Right lobe of liver (tissue), 6 donors: Measurements from ENCODE around the gene TRIP4. TPM values are rescaled to one million over a fixed set of nuclear protein-coding genes. Genes with fewer than 3 reads are reported as not detected.
"Not testable (repeated sequence)": the region's sequence is repeated elsewhere in the genome, so short reads cannot be mapped to it uniquely, and the experiment has no call there.

ENCODE experiments used
- ATAC-seq, 4 donors: fragments of 200-7000 bp; cut with Tn5 transposase; one replicate each; pipeline ENCODE4 v1.9.1; 2020; ENCODE audit warnings: mild to moderate bottlenecking in 4 of 4, moderate library complexity in 4 of 4
- DNase-seq, 3 donors: peaks; one replicate each; pipeline ENCODE4 v3.0.0-alpha.2; 2020
- H3K27ac ChIP-seq, 3 donors: fragments of 200-600 bp; one replicate each; pipeline ENCODE4 v1.8.0; 2022
- H3K27me3 ChIP-seq, 2 donors: fragments of 200-600 bp; one replicate each; pipeline ENCODE4 v1.8.0; 2022
- H3K36me3 ChIP-seq, 4 donors: fragments of 200-600 bp; sonication (generic) in 1 of 4; one replicate each; pipeline versions ENCODE4 v1.5.1 to v1.8.0; 2017 to 2022; ENCODE audit warnings: control low read depth in 1 of 4
- H3K4me1 ChIP-seq, 4 donors: fragments of 200-600 bp; sonication (generic) in 1 of 4; one replicate each; pipeline versions ENCODE4 v1.5.1 to v1.8.0; 2017 to 2022; ENCODE audit warnings: control low read depth in 1 of 4
- H3K4me3 ChIP-seq, 3 donors: fragments of 200-600 bp; one replicate each; pipeline ENCODE4 v1.8.0; 2022
- H3K9me3 ChIP-seq, 4 donors: fragments of 200-600 bp; sonication (generic) in 1 of 4; one replicate each; pipeline versions ENCODE4 v1.5.1 to v1.8.0; 2017 to 2022; ENCODE audit warnings: control low read depth in 1 of 4
- CTCF ChIP-seq, 4 donors: fragments of 200-600 bp in 3 of 4; fragments of 450-650 bp in 1 of 4; IDR thresholded peaks; one replicate each; pipeline versions ENCODE4 v1.5.1 to v1.8.0; 2016 to 2022; ENCODE audit warnings: antibody characterized with exemption in 4 of 4, mild to moderate bottlenecking in 2 of 4
- POLR2A ChIP-seq: fragments of 450-650 bp; IDR thresholded peaks from one replicate; pipeline ENCODE4 v1.6.1; 2017; ENCODE audit warnings: antibody characterized with exemption, mild to moderate bottlenecking
- WGBS: methylation state at CpG from one replicate; pipeline ENCODE4 v1.1.6; 2018; ENCODE audit warnings: low coverage, low lambda C conversion rate; ENCODE audit not compliant: insufficient coverage; ENCODE audit errors: missing lambda C conversion rate; 5-methylcytosine and 5-hydroxymethylcytosine counted together
- intact Hi-C, 2 donors: fragments of 100-400 bp; cut with DNase I; formaldehyde crosslinking; loops; one replicate each; pipeline versions ENCODE4 v1.11.2 to v1.14.1; 2022
- total RNA-seq, 6 experiments: library from RNA; depleted of rRNA in 2 of 6; stranded (reverse); fragments of >200 nt in 2 of 6; fragmentation: NEBNext Ultra II Directional in 3 of 6; extraction: Animal tissue kit (Norgen Biotek cat#: 25700) in 3 of 6; gene quantifications; one replicate each; pipeline versions ENCODE4 v1.1.0 to v1.2.4, GENCODE V29; 2016 to 2023
- donor health status: DM: no; HTN: yes; CAD: no.
- donor health status: DM: no; HTN: no; CAD: no.
- donor health status: DM: no; HTN: no; CAD: no.
- donor health status: DM: no; HTN: yes; CAD: no.
- donor health status: DM: no; HTN: yes; CAD: no.

The TRIP4 gene
- total RNA-seq, 6 experiments from 2014 or later = 4.2 to 12.5 (median 9.5) TPM

GRCh38 chr15:64490598-64491259 is 103.1 kb downstream of the TRIP4 start:
- no peaks in the 10 kb centered on the region for H3K4me1 ChIP-seq
- H3K27ac ChIP-seq = no peak overlapping the region
- TF ChIP-seq POLR2A (no peak), CTCF (IDR thresholded peaks at IDR 0.05) (no peak)
- no peak overlapping the region for H3K4me3 ChIP-seq
- no peaks in the 10 kb centered on the region for H3K27me3 ChIP-seq
- no peak for ATAC-seq
- H3K36me3 ChIP-seq = no peaks in the 10 kb centered on the region
- no peaks in the 10 kb centered on the region for H3K9me3 ChIP-seq
- no peak for DNase-seq
- intact Hi-C loops = no loop called here

- no peaks in the 10 kb centered on the region for H3K27me3 ChIP-seq
- no peaks in the 10 kb centered on the region for H3K36me3 ChIP-seq
- no peak for ATAC-seq
- H3K4me1 ChIP-seq = no peaks in the 10 kb centered on the region
- WGBS = 76% methylated on average over 2 of the region's 2 CpGs
- no peak overlapping the region for H3K4me3 ChIP-seq
- no peaks in the 10 kb centered on the region for H3K9me3 ChIP-seq
- H3K27ac ChIP-seq = no peak overlapping the region
- intact Hi-C loops = no loop called here
- TF ChIP-seq POLR2A (no peak), CTCF (IDR thresholded peaks at IDR 0.05) (no peak)
- no peak for DNase-seq
These were observed 106.0 kb downstream of the TRIP4 start for GRCh38 chr15:64493641-64494040.

- intact Hi-C loops, ATAC-seq, H3K4me3 ChIP-seq, H3K27me3 ChIP-seq, H3K9me3 ChIP-seq, H3K27ac ChIP-seq, DNase-seq, H3K4me1 ChIP-seq: not testable (repeated sequence)
- WGBS = 69% methylated on average over 2 of the region's 2 CpGs
- peaks cover 0 to 11% (median 2%) of the 10 kb centered on the region in 4 donors for H3K36me3 ChIP-seq
These were observed 108.3 kb downstream of the TRIP4 start for GRCh38 chr15:64495968-64496367.

GRCh38 chr15:64500695-64501395 is 113.2 kb downstream of the TRIP4 start:
- TF ChIP-seq POLR2A (no peak), CTCF (IDR thresholded peaks at IDR 0.05) (no peak)
- intact Hi-C loops = no loop called here
- DNase-seq (no peak), ATAC-seq (no peak)
- Histone ChIP-seq H3K9me3 (no peaks in the 10 kb centered on the region), H3K4me3 (no peak overlapping the region), H3K27ac (no peak overlapping the region), H3K36me3 (peaks cover 0 to 11% (median 4%) of the 10 kb centered on the region in 4 donors), H3K27me3 (no peaks in the 10 kb centered on the region), H3K4me1 (peaks cover 0 to 16% (median 0%) of the 10 kb centered on the region in 4 donors)
- WGBS = 79% methylated on average over 2 of the region's 3 CpGs

- TF ChIP-seq CTCF (IDR thresholded peaks at IDR 0.05) (no peak), POLR2A (no peak)
- H3K27me3 ChIP-seq = no peaks in the 10 kb centered on the region
- peaks cover 0 to 11% (median 4%) of the 10 kb centered on the region in 4 donors for H3K36me3 ChIP-seq
- 86% methylated on average over 1 of the region's 1 CpG for WGBS
- H3K27ac ChIP-seq = no peak overlapping the region
- intact Hi-C loops = no loop called here
- ATAC-seq (peak in 1 of 4 donors; percentile 16), DNase-seq (no peak)
- peaks cover 0 to 16% (median 0%) of the 10 kb centered on the region in 4 donors for H3K4me1 ChIP-seq
- no peak overlapping the region for H3K4me3 ChIP-seq
- H3K9me3 ChIP-seq = no peaks in the 10 kb centered on the region
These were observed 113.7 kb downstream of the TRIP4 start for GRCh38 chr15:64501396-64501715.
